ENCODE data around the gene GYG2. TPM values are rescaled to one million over a fixed set of nuclear protein-coding genes. Genes with fewer than 3 reads are reported as not detected.

Gene GYG2
- total and polyA plus RNA-seq, 2 of the 13 experiments (the other 11 are each of a cell fraction or from before 2014, with no cell fraction given), result 20.0 to 24.3 TPM

DNA sequence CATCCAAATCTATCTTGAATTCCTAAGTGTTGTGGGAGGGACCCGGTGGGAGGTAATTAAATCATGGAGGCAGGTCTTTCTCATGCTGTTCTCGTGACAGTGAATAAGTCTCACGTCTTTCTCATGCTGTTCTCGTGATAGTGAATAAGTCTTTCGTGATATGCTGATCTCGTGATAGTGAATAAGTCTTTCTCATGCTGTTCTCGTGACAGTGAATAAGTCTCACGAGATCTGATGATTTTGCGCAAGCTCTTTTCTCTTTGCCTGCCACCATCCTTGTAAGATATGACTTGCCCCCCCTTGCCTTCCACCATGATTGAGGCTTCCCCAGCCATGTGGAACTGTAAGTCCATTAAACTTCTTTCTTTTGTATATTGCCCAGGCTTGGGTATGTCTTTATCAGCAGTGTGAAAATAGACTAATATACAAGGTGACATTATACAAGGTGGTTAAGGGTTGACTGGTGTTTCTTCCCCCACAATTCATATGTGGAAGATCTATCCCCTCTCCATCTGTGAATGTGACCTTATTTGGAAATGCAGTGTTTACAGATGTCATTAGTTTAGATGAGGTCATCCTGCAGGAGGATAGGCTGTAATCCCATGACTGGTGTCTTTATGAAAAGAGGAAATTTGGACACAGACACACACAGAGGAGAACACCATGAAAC, 72.8 kb downstream of the GYG2 start:
- Histone ChIP-seq H3K27ac (ENCODE audit: extremely low read length, insufficient read depth, low read length) (no peak overlapping the region), H3K9ac (ENCODE audit: insufficient read depth, low read depth, low read length) (no peak overlapping the region), H2AFZ (ENCODE audit: low read length) (no peak overlapping the region), H3K36me3 (replicated peaks in 1 of 2; ENCODE audit: control insufficient read depth in 1 of 2, insufficient read depth in 2 of 2, low read length in 2 of 2) (no peaks in the 10 kb centered on the region), H4K20me1 (ENCODE audit: insufficient read depth, low read length) (no peaks in the 10 kb centered on the region), H3K27me3 (ENCODE audit: control insufficient read depth in 1 of 2, insufficient read depth in 2 of 2, low read length in 2 of 2) (no peaks in the 10 kb centered on the region), H3K79me2 (ENCODE audit: insufficient read depth, low read length) (no peaks in the 10 kb centered on the region), H3K4me2 (ENCODE audit: low read depth, low read length) (no peak overlapping the region), H3K4me1 (ENCODE audit: insufficient read depth, low read length) (peaks cover 8% of the 10 kb centered on the region), H3K9me3 (ENCODE audit: low read length) (no peaks in the 10 kb centered on the region), H3K4me3 (replicated peaks in 1 of 3; ENCODE audit: insufficient read depth in 1 of 3, low read depth in 2 of 3, low read length in 3 of 3) (no peak overlapping the region)
- ATAC-seq (no peak), FAIRE-seq (no peak), DNase-seq (ENCODE audit: low spot score) (peak; percentile 23)
- in situ Hi-C loops (cut with HindIII; ENCODE audit: extremely low pct_ligation_motif_present, low pct_unique_long_range_greater_than_20kb) (no loop called here), intact Hi-C loops (cut with micrococcal nuclease; ENCODE audit: unreplicated experiment) (no loop called here)
- ChIA-PET CTCF (ENCODE audit: low intra/inter-chr PET ratio, low total read pairs) (no interaction called here), POLR2A (interaction anchor here (0.5 kb wide), 1 partner anchor 62 kb away, joined by 3 read pairs; no protein-coding TSS in a partner anchor)
- BruUV-seq (replicated peaks), result no TSS peak
- 96% methylated on average over 9 of the region's 9 CpGs for WGBS (ENCODE audit: low lambda C conversion rate)
- TF ChIP-seq SRF (IDR thresholded peaks at IDR 0.05; ENCODE audit: low read depth, low read length) (peak; percentile 55; the same call in 1 of the 2 replicates), ATF7 (IDR thresholded peaks at IDR 0.05) (0 out of 2 replicates have a peak, but pooled peaks have one; percentile 19), ATF7 (CRISPR knock-in tag; IDR thresholded peaks at IDR 0.05) (no peak), RXRB (CRISPR knock-in tag; IDR thresholded peaks at IDR 0.05; ENCODE audit: borderline replicate concordance) (no peak)
- TF ChIP-seq, protein P1, sequence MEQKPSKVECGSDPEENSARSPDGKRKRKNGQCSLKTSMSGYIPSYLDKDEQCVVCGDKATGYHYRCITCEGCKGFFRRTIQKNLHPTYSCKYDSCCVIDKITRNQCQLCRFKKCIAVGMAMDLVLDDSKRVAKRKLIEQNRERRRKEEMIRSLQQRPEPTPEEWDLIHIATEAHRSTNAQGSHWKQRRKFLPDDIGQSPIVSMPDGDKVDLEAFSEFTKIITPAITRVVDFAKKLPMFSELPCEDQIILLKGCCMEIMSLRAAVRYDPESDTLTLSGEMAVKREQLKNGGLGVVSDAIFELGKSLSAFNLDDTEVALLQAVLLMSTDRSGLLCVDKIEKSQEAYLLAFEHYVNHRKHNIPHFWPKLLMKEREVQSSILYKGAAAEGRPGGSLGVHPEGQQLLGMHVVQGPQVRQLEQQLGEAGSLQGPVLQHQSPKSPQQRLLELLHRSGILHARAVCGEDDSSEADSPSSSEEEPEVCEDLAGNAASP (CRISPR knock-in tag; IDR thresholded peaks at IDR 0.05; ENCODE audit: borderline replicate concordance), result no peak

- no peak overlapping the region for H3K4me2 ChIP-seq (ENCODE audit: low read depth, low read length)
- ATAC-seq (no peak), DNase-seq (ENCODE audit: low spot score) (no peak), FAIRE-seq (no peak)
- no peak overlapping the region for H2AFZ ChIP-seq (ENCODE audit: low read length)
- H3K9ac ChIP-seq (ENCODE audit: insufficient read depth, low read depth, low read length), result no peak overlapping the region
- in situ Hi-C loops (cut with HindIII; ENCODE audit: extremely low pct_ligation_motif_present, low pct_unique_long_range_greater_than_20kb), result no loop called here
- H3K79me2 ChIP-seq (ENCODE audit: insufficient read depth, low read length), result no peaks in the 10 kb centered on the region
- intact Hi-C loops (cut with micrococcal nuclease; ENCODE audit: unreplicated experiment), result no loop called here
- no peaks in the 10 kb centered on the region; the same call in 1 of the 2 replicates for H3K4me1 ChIP-seq (ENCODE audit: insufficient read depth, low read length)
- no peak for TF ChIP-seq ZNF713 (CRISPR knock-in tag; IDR thresholded peaks at IDR 0.05)
- TF ChIP-seq ZNF12 (CRISPR knock-in tag; IDR thresholded peaks at IDR 0.05), result peak; percentile 91
- no peaks in the 10 kb centered on the region for H4K20me1 ChIP-seq (ENCODE audit: insufficient read depth, low read length)
- BruUV-seq (replicated peaks), result no TSS peak
- WGBS (ENCODE audit: low lambda C conversion rate), result 94% methylated on average over 1 of the region's 1 CpG
- H3K36me3 ChIP-seq (replicated peaks in 1 of 2; ENCODE audit: control insufficient read depth in 1 of 2, insufficient read depth in 2 of 2, low read length in 2 of 2), result no peaks in the 10 kb centered on the region
- no peaks in the 10 kb centered on the region for H3K9me3 ChIP-seq (ENCODE audit: low read length)
- H3K4me3 ChIP-seq (replicated peaks in 1 of 3; ENCODE audit: insufficient read depth in 1 of 3, low read depth in 2 of 3, low read length in 3 of 3), result no peak overlapping the region
- ChIA-PET CTCF (ENCODE audit: low intra/inter-chr PET ratio, low total read pairs) (no interaction called here), POLR2A (no interaction called here)
- H3K27me3 ChIP-seq (ENCODE audit: control insufficient read depth in 1 of 2, insufficient read depth in 2 of 2, low read length in 2 of 2), result no peaks in the 10 kb centered on the region
- no peak overlapping the region for H3K27ac ChIP-seq (ENCODE audit: extremely low read length, insufficient read depth, low read length)
These were observed 74.1 kb downstream of the GYG2 start for GRCh38 chrX:2902841-2903240.
